OCI-LY3 (cell line): ENCODE data around the gene COX15.

ENCODE experiments used
- EZH2phosphoT487 ChIP-seq: fragments of 200-600 bp; shearing (Covaris generic); IDR thresholded peaks from 2 replicates; pipeline ENCODE4 v1.6.1; 2018; ENCODE audit warnings: antibody characterized with exemption, mixed run types, low read depth
- TF ChIP-seq, protein P1 (sequence below): fragments of 200-600, 300-600 bp; sonication (generic); IDR thresholded peaks from 2 replicates; pipeline ENCODE4 v1.5.1; 2014; ENCODE audit warnings: antibody characterized with exemption, low read length, low read depth

DNA sequence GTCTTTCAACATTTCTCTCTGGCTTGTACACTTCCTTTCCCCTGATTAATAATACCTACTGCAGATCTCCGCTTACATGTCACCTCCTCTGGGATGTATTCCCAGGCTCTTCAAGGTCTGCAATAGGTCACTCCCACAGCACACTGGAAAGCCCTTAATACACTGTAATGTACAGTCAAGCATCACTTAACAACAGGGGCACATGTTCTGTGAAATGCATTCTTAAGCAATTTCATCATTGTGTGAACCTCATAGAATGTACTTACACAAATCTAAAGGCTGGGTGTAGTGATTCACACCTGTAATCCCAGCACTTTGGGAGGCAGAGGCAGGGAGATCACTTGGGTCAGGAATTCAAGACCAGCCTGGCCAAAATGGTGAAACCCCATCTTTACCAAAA lies 1.9 kb downstream of the COX15 start:
- TF ChIP-seq, protein P1, sequence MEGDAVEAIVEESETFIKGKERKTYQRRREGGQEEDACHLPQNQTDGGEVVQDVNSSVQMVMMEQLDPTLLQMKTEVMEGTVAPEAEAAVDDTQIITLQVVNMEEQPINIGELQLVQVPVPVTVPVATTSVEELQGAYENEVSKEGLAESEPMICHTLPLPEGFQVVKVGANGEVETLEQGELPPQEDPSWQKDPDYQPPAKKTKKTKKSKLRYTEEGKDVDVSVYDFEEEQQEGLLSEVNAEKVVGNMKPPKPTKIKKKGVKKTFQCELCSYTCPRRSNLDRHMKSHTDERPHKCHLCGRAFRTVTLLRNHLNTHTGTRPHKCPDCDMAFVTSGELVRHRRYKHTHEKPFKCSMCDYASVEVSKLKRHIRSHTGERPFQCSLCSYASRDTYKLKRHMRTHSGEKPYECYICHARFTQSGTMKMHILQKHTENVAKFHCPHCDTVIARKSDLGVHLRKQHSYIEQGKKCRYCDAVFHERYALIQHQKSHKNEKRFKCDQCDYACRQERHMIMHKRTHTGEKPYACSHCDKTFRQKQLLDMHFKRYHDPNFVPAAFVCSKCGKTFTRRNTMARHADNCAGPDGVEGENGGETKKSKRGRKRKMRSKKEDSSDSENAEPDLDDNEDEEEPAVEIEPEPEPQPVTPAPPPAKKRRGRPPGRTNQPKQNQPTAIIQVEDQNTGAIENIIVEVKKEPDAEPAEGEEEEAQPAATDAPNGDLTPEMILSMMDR, result no peak
- no peak for TF ChIP-seq EZH2phosphoT487
